Measurements from ENCODE around the gene TGM4. TPM values are rescaled to one million over a fixed set of nuclear protein-coding genes. Genes with fewer than 3 reads are reported as not detected.
"Not testable (repeated sequence)": the region's sequence is repeated elsewhere in the genome, so short reads cannot be mapped to it uniquely, and the experiment has no call there.

TGM4 gene
- total RNA-seq, 1 donor from 2014 or later = under 0.01 TPM

GRCh38 chr3:44932271-44932670 lies 57.9 kb downstream of the TGM4 start:
- no peak for TF ChIP-seq CTCF (IDR thresholded peaks at IDR 0.05; ENCODE audit: insufficient read depth, low read length, severe bottlenecking)
- H3K27me3 ChIP-seq (ENCODE audit: control insufficient read depth, insufficient read depth, low read length) = no peaks in the 10 kb centered on the region
- H3K4me3 ChIP-seq (ENCODE audit: low read depth, low read length) = no peak overlapping the region
- no peak for DNase-seq (ENCODE audit: low read depth)
- peaks cover 44% of the 10 kb centered on the region for H3K36me3 ChIP-seq (ENCODE audit: control insufficient read depth, insufficient read depth, low read length)
- no peak for FAIRE-seq

DNA sequence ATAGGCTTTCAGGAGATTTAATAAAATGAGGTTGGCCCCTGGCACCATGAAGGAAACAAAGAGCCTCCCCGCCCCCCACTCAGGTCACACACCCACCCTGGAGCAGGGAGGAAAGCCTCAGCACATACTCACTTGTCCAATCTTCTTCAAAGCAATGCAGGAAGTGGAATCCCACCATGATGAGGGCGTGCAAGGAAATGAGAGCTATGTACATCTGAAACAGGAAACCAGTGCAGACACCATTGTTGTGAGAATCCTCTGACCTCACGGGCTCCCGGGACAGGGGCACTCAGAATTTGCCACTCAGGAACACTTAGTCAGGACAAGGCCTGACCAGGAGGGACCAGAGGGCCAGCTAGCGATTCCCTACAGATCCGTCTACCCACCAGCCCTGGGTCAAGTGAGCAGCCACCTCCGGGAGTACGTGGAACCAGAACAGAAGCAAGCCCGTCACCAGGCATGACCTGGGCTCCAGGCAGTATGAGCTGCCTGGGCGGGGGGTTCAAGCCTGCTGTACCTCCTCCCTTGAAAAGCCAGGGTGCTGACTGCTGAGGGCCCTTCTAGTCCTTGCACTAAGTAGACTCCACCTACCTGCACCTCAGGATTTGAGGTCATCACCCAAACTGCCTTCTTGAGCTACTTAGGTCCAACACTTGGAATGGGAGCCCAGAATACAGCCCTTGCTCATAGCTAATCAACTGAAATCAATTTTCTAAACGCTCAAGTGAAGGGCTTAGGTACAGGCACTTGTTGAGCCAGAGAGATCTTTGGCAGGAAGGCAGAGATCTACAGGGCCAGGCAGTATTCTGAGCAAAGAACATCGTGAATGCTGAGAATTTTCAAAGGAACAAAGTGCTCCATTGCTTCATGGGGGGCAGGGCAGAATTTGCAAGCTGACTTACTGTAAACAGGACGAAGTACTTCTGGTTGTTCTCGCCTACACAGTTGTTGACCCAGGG lies 58.9 kb downstream of the TGM4 start:
- no peak for DNase-seq (ENCODE audit: low read depth)
- no peak for FAIRE-seq
- Histone ChIP-seq H3K27me3 (ENCODE audit: control insufficient read depth, insufficient read depth, low read length) (no peaks in the 10 kb centered on the region), H3K4me3 (ENCODE audit: low read depth, low read length) (no peak overlapping the region), H3K36me3 (ENCODE audit: control insufficient read depth, insufficient read depth, low read length) (peaks cover 43% of the 10 kb centered on the region)
- no peak for TF ChIP-seq CTCF (IDR thresholded peaks at IDR 0.05; ENCODE audit: insufficient read depth, low read length, severe bottlenecking)

DNA sequence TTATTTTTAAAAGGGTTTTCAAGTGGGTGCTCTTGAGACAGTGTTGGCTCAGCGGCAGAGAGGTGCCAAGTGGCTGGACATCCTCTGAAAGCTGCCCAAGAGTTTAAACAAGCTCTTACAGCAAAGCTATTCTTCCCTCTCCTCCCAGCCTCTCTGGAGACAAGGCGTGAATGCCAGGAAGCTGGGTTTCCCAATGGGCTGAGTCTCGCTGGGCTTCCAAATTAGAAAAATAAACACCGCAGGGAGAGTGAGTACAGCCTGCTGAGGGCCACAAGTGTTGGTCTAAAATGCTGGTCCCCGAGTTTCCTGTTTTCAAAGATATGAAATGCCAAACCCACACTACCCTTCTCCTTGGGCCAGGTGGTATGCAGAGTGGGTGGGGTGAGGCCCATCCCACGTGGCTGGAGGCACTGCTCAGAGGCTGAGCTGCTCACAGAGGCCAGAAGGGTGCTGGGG lies 65.2 kb downstream of the TGM4 start:
- H3K27me3 ChIP-seq (ENCODE audit: control insufficient read depth, insufficient read depth, low read length) = no peaks in the 10 kb centered on the region
- TF ChIP-seq CTCF (IDR thresholded peaks at IDR 0.05; ENCODE audit: insufficient read depth, low read length, severe bottlenecking) = no peak
- no peak for DNase-seq (ENCODE audit: low read depth)
- peaks cover 26% of the 10 kb centered on the region for H3K36me3 ChIP-seq (ENCODE audit: control insufficient read depth, insufficient read depth, low read length)
- FAIRE-seq = no peak
- no peak overlapping the region for H3K4me3 ChIP-seq (ENCODE audit: low read depth, low read length)

- H3K36me3 ChIP-seq (ENCODE audit: control insufficient read depth, insufficient read depth, low read length) = peaks cover 27% of the 10 kb centered on the region
- no peak overlapping the region for H3K4me3 ChIP-seq (ENCODE audit: low read depth, low read length)
- no peak for TF ChIP-seq CTCF (IDR thresholded peaks at IDR 0.05; ENCODE audit: insufficient read depth, low read length, severe bottlenecking)
- H3K27me3 ChIP-seq (ENCODE audit: control insufficient read depth, insufficient read depth, low read length) = no peaks in the 10 kb centered on the region
- DNase-seq (ENCODE audit: low read depth) = peak; percentile 86
- FAIRE-seq = peak; percentile 86
These were observed 68.0 kb downstream of the TGM4 start for GRCh38 chr3:44942202-44942921.

DNA sequence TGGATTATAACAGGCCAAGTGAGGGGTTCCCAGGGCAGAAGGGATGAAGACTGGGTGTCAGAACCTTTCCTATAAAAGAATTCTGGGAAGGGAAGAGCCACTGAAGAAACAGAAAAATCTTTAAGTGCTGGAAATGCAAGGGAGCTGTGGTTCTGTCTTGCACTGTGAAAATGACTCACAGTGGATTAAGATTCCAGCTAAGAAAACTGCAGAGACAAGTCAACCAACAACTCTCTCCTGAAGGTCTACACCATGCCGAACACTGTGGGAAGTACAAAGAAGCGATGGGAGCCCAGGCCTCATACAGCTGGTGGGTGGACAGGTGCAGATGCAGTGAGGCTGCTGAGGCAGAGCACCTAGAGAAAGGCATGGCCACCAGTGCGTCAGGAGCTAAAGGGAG lies 73.8 kb downstream of the TGM4 start:
- TF ChIP-seq CTCF (IDR thresholded peaks at IDR 0.05; ENCODE audit: insufficient read depth, low read length, severe bottlenecking) = no peak
- H3K36me3 ChIP-seq (ENCODE audit: control insufficient read depth, insufficient read depth, low read length) = peaks cover 8% of the 10 kb centered on the region
- H3K4me3 ChIP-seq (ENCODE audit: low read depth, low read length) = no peak overlapping the region
- DNase-seq (ENCODE audit: low read depth) = no peak
- H3K27me3 ChIP-seq (ENCODE audit: control insufficient read depth, insufficient read depth, low read length) = no peaks in the 10 kb centered on the region
- FAIRE-seq = no peak

DNA sequence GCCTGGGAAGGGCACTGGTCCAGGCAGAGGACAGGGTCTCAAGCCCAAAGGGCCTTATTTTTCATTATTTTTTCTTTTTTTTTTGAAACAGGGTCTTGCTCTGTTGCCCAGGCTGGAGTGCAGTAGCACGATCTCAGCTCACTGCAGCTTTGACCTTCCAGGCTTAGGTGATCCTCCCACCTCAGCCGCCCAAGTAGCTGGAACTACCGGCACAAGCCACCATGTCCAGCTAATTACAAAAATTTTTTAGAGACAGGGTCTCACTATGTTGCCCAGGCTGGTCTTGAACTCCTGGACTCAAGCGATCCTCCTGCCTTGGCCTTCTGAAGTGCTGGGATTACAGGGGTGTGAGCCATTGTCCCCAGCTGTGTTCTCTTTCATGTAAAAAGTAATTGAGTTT lies 75.4 kb downstream of the TGM4 start:
- H3K36me3 ChIP-seq (ENCODE audit: control insufficient read depth, insufficient read depth, low read length); H3K27me3 ChIP-seq (ENCODE audit: control insufficient read depth, insufficient read depth, low read length); DNase-seq (ENCODE audit: low read depth); H3K4me3 ChIP-seq (ENCODE audit: low read depth, low read length); FAIRE-seq: not testable (repeated sequence)

Data from bronchial epithelial cell (primary cell).